Measurements from ENCODE around the gene ARMC2.
"Not testable (repeated sequence)": the region's sequence is repeated elsewhere in the genome, so short reads cannot be mapped to it uniquely, and the experiment has no call there.

ARMC2 gene

GRCh38 chr6:108916026-108916686 is 67.9 kb downstream of the ARMC2 start:
- no peak for DNase-seq (ENCODE audit: low spot score)

DNA sequence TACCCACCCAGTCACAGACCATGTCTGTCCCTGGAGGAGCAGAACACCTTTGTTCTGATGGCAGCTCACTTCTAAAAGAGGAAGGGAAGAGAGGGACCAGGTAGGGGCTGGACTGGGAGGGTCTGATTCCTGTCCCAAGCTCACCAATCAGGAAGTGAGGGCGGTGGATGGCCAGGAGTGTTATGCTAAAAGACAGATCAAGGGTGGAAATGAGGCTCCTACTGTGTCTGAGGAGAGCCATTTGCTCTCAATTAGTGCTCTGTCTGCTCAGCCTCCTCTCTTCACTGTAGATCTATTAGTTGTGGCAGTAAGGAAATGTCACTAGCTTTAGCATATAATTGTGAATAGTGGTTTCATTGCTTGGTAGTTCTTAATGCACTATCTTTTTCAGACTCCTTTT is 72.5 kb downstream of the ARMC2 start:
- DNase-seq (ENCODE audit: low spot score) = no peak

- DNase-seq (ENCODE audit: low spot score) = no peak
These were observed 73.5 kb downstream of the ARMC2 start for GRCh38 chr6:108921547-108922361.

DNA sequence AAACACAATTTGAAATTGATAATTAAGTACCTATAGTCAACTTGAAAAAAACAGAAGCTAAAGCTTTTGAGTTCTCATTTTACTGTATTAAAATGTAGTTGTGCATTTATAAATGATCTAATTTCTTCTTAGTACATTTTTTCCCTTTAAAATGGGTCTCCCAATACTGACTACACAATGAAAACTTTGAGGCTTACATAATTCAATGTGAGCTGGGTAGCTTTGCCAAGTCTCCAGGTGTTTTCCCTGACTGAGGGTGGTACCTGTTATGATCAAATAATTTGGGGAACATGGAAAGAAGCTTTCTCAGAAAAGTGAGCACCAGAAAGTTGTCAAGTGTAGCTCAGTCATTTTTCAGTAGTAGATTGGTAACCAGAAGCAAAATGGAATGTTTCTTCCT is 74.3 kb downstream of the ARMC2 start:
- DNase-seq (ENCODE audit: low spot score) = no peak

GRCh38 chr6:108927927-108928326 is 79.7 kb downstream of the ARMC2 start:
- DNase-seq (ENCODE audit: low spot score) = no peak

DNA sequence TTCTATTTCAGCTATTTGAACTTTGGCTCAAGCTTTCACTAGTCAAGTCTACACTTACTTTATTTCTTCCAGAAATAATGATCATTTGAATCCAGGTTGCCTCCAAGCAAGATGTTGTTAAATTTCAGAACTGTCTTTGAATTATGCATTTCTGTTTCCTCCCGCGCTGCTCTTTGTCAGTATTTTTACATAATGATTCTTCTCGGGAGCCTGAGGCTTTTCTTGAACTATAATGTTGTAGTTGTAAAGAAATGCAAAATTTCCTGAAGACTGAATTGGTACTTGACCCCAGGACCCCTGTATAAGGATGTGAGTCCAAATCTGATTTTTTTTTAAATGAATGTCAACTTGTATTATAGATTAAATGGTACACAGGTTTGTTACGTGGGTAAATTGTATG is 80.4 kb downstream of the ARMC2 start:
- no peak for DNase-seq (ENCODE audit: low spot score)

DNA sequence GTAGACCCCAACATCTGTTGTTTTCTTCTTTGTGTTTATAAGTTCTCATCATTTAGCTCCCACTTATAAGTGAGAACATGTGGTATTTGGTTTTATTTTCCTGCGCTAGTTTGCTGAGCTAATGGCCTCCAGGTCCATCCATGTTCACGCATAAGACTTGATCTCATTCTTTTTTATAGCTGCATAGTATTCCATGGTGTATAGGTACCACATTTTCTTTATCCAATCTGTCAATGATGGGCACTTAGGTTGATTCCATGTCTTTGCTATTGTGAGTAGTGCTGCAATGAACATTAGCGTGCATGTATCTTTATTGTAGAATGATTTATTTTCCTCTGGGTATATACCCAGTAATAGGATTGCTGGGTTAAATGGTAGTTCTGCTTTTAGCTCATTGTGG is 82.9 kb downstream of the ARMC2 start:
- not testable (repeated sequence) for DNase-seq (ENCODE audit: low spot score)

DNA sequence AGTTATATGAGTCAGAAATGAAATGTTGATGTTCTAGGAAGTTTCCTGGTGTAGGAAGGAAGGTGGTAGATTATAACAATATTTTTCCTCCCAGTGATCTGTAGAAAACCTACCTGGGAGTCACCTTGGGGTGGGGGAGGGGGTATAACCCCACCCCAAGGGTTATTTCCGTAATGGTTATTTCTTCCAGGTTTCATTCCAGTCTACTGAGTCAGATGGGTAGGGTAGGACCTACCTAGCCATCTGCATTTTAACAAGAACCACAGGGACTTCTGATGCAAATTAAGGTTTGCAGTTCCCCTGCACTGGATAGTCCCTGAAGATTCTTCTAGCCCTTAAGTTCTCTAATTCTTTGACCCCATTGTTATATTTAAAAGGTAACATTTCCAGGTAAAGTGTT is 88.9 kb downstream of the ARMC2 start:
- no peak for DNase-seq (ENCODE audit: low spot score)

DNA sequence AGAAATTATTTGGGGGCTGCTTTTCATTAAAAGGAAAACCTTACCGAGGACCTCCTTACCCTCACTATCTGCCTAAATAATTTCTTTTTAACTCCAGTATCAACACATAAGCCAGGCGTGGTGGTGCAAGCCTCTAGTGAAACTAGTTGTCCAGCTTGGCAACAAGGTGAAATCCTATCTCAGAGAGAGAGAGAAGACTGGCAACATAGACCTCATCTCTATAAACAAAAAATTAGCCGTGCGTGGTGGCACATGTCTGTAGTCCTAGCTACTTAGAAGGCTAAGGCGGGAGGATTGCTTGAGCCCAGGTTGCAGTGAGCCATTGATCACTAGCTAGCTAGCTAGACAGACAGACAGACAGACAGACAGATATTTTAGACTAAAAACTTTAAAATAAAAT is 92.5 kb downstream of the ARMC2 start:
- DNase-seq (ENCODE audit: low spot score) = no peak

DNA sequence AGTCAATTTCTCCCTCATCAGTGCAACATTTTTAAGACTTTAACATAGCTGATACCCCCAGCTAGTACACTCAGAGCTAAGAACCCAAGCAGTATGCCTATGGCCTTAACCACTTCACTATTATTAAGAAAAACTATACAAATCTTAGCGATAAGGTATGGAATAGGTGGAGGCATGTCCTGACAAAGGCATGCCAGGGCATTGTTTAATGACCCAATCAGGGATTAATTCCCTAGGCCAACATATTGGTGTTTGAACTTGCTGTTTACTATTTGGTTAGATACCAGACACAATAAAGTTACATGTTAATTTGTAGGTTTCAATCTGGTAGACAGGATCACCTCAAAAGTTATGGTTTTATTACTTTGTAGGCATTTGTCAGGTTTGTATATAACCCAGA is 93.1 kb downstream of the ARMC2 start:
- no peak for DNase-seq (ENCODE audit: low spot score)

DNA sequence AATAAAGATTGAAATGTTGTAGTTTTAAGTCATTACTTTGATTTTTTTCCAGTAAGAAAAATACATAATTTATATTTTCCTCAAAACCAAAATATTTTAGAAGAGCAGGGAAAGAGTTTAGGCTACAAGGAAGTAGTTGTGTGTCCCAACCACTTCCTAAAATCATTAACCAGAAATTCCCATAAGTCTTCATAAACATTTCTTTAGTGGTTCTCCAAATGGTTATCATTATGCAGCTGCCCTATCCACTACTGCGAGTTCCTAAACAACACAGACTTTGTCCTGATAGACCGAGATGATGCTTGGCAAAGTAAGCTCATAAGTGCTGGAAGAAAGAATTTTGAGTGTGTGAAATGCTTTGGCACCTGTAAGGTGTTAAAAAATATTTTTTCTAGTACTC is 93.6 kb downstream of the ARMC2 start:
- DNase-seq (ENCODE audit: low spot score) = no peak

DNA sequence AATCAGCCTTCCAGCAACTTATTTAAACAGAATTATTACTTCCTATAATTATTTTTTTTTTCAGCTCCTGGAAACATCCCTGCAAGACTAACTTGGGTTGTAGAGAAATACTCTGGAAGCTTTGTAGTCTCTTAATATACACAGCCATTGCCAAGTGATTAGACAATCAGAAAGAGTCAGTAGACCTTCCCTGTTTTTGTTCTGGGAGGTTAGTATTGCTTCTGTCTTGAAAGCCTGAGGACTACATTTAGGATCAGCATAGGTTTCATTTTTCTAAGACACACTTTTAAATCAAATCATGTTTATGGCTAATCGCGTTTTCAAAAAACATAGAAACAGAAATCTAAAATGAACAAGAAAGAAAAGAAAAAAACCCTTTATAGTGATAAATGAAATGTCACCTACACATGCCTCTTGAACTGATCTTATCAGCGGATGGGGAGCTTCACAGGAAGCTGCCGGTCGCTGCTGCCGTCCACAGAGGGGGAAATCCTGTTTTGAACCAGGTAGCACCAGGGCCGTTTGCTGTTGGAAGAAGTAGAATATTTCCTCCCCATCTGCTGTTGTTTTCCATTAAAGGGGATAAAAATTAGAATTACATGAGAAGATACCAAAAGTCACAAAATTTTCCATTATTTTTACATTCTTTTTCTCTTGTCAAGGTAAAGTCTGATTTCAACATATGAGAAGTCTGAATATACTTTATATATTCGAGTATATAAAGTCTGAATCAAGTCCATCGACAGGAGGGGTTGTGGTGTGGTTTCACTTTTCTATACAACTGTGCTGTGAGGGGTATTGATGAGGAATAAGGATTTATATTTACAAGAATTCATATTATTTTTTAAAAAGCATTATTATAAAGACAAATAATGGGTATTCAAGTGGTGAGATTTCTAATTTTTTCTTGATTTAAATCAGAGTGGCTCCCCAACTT is 94.6 kb downstream of the ARMC2 start:
- no peak for DNase-seq (ENCODE audit: low spot score)

DNA sequence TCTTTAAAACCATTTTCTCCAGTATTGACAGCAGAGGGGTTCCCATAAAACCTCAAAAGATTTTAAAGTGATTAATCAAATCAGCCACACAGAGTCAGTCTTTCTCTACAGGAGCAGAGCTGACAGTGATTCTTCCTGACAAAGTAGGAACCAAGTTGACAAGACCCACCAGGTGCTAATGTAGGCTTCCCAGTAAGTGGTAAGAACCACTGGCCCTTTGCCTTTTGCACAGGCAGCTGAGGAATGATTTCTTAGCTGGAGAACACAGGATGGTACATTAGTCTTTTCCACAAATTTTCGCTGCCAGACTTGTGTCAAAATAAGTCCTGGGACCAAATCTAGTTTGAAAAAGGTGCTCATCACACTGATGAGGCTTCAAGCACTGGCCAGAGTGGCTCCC is 95.8 kb downstream of the ARMC2 start:
- DNase-seq (ENCODE audit: low spot score) = no peak

DNA sequence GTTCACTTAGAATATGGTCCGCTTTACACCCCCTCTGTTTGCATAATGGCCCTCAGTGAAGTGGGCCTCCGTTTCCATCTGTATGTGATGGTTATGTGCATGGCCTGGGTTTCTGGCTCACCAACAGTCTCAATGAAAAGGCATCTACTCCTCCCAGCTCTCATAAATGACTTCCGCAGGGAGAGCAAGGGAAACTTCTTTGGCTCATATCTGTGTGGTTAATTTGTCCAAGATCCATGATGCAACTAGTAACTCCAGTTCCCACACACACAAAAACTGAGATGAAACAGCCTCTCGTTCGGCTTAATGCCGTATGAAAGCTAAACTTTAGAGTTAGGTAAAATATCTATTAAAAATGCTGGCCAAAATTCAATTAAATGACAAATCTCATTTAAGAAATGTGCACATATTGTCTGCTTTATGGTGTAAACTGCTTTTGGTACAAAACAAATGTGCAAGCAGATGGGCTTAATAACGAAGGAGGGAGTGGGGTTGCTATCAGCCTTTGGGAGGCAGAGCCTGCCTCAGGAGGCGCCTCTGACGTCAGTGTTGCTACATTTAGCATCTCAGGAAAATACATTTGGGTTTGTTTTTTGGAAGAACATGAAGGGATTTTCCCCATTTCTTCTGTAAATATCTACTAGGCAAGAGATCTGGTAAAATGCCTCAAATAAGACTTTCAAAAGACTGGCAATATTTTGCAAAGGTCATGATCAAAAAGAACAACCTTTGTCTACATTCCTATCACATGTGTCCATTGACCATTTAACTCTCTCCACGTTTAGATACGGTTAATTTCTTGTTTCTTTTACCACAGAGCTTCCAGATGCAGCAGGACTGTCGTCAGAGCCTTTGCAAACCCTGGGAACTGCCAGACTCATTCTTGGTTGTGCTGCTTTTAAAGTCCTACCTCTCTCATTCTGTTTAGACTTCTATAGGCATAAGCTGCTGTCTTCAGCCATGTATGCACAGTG is 96.8 kb downstream of the ARMC2 start:
- DNase-seq (ENCODE audit: low spot score) = peak; percentile 63

DNA sequence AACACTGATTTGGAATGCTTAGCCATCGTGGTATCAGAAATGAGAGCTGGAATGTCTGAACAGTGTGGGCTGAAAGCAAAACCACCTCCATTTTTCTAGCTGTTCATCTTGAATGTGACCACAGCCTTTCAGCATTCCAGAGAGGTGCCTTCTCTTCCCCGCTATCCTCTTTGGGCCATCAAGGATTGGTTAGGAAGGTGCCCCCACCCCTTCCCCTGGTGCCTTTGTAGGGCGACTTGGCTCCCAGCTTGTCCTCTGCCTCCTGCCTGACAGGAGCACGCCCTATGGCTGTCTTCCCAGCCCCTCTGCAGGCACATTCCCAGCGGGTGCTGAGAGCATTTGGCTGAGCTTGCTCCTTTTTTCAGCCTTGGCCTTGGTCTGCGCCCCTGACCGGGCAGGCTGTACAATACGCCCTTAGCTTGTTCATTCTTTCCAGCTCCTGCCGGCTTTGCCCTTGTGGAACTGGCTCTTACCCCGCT is 97.5 kb downstream of the ARMC2 start:
- peak; percentile 27 for DNase-seq (ENCODE audit: low spot score)

DNA sequence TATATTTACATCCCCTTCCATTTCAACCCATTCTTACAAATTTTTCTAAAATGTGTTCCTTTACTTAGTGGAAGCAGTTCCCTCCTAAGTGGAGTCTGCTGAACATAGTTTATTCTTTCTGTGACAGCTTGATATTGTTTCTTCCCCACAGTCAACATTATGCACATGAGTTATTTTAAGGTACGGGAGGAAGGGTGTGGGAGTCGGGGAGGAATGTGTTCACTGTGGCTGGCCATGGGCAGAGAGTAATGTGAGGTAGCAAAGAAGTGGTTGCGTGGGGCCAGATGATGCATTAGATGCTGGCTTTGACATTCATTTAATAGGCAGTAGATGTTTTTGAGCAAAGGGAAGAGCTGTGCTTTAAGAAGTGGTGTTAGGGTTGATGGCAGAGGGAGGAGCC is 98.5 kb downstream of the ARMC2 start:
- DNase-seq (ENCODE audit: low spot score) = no peak

DNA sequence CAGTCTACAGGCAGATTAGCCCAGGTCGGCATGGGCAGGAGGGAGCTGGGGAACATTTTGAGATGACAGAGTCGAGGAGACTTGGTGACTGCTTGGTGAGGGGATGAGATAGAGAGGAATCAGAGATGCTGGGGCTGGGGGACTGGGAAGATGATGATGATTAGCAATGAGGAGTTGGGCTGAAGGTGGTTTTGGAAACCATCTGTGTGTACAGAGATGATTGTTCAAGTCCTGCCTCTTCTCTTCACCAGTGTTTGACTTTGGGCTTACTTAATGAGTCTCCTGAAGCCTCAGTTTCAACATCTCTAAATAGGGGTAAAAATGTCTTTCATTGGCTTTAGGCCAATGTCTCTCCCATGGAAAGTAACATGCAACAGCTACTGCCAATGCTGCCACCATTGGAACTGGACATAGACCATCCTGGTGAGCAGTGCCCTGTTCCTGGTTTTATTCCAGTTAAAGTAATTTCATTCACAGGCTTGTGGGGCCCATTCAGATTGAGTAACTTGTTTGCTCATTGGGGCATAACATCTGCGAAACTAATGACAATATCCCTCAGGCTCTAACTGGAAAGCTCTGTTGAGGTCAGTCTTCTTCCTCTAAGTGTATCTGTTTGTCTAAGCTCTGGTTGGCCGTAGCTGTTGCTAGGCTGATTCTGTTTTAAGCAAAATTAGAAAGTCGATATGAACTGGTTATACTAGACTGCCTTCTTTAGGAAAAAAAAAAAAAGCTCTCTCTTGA is 99.1 kb downstream of the ARMC2 start:
- DNase-seq (ENCODE audit: low spot score) = peak; percentile 65

GRCh38 chr6:108948181-108948661 is 100.0 kb downstream of the ARMC2 start:
- DNase-seq (ENCODE audit: low spot score) = no peak

GRCh38 chr6:108951351-108951953 is 103.2 kb downstream of the ARMC2 start:
- no peak for DNase-seq (ENCODE audit: low spot score)
